Neural cell (in vitro differentiated cells): Measurements from ENCODE around the gene SYT4. TPM values are rescaled to one million over a fixed set of nuclear protein-coding genes. Genes with fewer than 3 reads are reported as not detected.

Experiments used
- H2AFZ ChIP-seq: fragments of 200-600, 300-800 bp; sonication (generic), shearing (Covaris generic); 2 replicates; pipeline ENCODE4 v1.6.0; 2014; ENCODE audit warnings: low read depth, mild to moderate bottlenecking, antibody characterized with exemption, low read length, moderate library complexity
- H3F3A ChIP-seq: fragments of 200-600 bp; shearing (Covaris generic); 2 replicates; pipeline ENCODE4 v1.6.1; 2016; ENCODE audit warnings: mild to moderate bottlenecking, moderate library complexity, mixed read lengths, antibody characterized with exemption, low read length; ENCODE audit not compliant: insufficient read depth, poor library complexity, severe bottlenecking
- H3K27ac ChIP-seq: fragments of 200-600, 300-800 bp; sonication (generic), shearing (Covaris generic); 2 replicates; pipeline ENCODE4 v1.5.1; 2014; ENCODE audit warnings: mild to moderate bottlenecking, low read length, moderate library complexity
- H3K27me3 ChIP-seq: fragments of 300-800, 200-600 bp; sonication (generic), shearing (Covaris generic); 2 replicates; pipeline ENCODE4 v1.6.0; 2014; ENCODE audit warnings: mild to moderate bottlenecking, low read depth, low read length, moderate library complexity; ENCODE audit not compliant: insufficient read depth
- H3K36me3 ChIP-seq: fragments of 300-800, 200-600 bp; sonication (generic), shearing (Covaris generic); 2 replicates; pipeline ENCODE4 v1.5.1; 2014; ENCODE audit warnings: mild to moderate bottlenecking, antibody characterized with exemption, low read length, moderate library complexity; ENCODE audit not compliant: insufficient read depth
- H3K4me2 ChIP-seq: fragments of 300-800, 200-600 bp; sonication (generic), shearing (Covaris generic); 2 replicates; pipeline ENCODE4 v1.6.0; 2014; ENCODE audit warnings: mild to moderate bottlenecking, low read length
- H3K4me3 ChIP-seq: fragments of 300-800, 200-600 bp; sonication (generic), shearing (Covaris generic); 2 replicates; pipeline ENCODE4 v1.5.1; 2014; ENCODE audit warnings: mild to moderate bottlenecking, low read length, moderate library complexity
- H3K79me2 ChIP-seq: fragments of 200-600 bp; shearing (Covaris generic); replicated peaks from 2 replicates; pipeline ENCODE4 v1.6.0; 2014; ENCODE audit warnings: mild to moderate bottlenecking, low read length, moderate library complexity; ENCODE audit not compliant: insufficient read depth
- H3K9ac ChIP-seq: fragments of 300-800, 200-600 bp; sonication (generic), shearing (Covaris generic); 2 replicates; pipeline ENCODE4 v1.6.1; 2016; ENCODE audit warnings: mild to moderate bottlenecking, low read length, mixed read lengths
- H3K9me2 ChIP-seq: fragments of 200-600 bp; shearing (Covaris generic); 2 replicates; pipeline ENCODE4 v1.6.1; 2016; ENCODE audit warnings: mild to moderate bottlenecking, low read length, mixed read lengths; ENCODE audit not compliant: insufficient read depth
- H3K9me3 ChIP-seq: fragments of 200-600, 300-800 bp; sonication (generic), shearing (Covaris generic); 2 replicates; pipeline ENCODE4 v1.6.1; 2016; ENCODE audit warnings: mild to moderate bottlenecking, mixed run types, low read length, moderate library complexity, mixed read lengths
- H4K20me1 ChIP-seq: fragments of 200-600 bp; shearing (Covaris generic); 2 replicates; pipeline ENCODE4 v1.6.1; 2016; ENCODE audit warnings: mild to moderate bottlenecking, mixed run types; ENCODE audit not compliant: insufficient read depth
- EP300 ChIP-seq: fragments of 450-650 bp; conservative IDR thresholded peaks from 2 replicates; pipeline ENCODE4 v1.6.1; 2014; ENCODE audit warnings: antibody characterized with exemption, mild to moderate bottlenecking, moderate library complexity; ENCODE audit not compliant: poor library complexity, severe bottlenecking
- EZH2 ChIP-seq: fragments of 200-600, 300-800 bp; shearing (Covaris generic), sonication (generic); IDR thresholded peaks from 2 replicates; pipeline ENCODE4 v1.6.1; 2014; ENCODE audit warnings: antibody characterized with exemption, low read length, borderline replicate concordance, mild to moderate bottlenecking; ENCODE audit not compliant: insufficient read depth, poor library complexity, severe bottlenecking
- POLR2AphosphoS5 ChIP-seq: IDR thresholded peaks from 2 replicates; pipeline ENCODE4 v1.6.1; 2012
- RAD21 ChIP-seq: fragments of 450-650 bp; conservative IDR thresholded peaks from 2 replicates; pipeline ENCODE4 v1.6.1; 2014; ENCODE audit warnings: antibody characterized with exemption, mild to moderate bottlenecking, moderate library complexity
- SMC3 ChIP-seq: fragments of 450-650 bp; conservative IDR thresholded peaks from 2 replicates; pipeline ENCODE4 v1.6.1; 2014; ENCODE audit warnings: antibody characterized with exemption, mild to moderate bottlenecking, moderate library complexity; ENCODE audit not compliant: poor library complexity
- TAF1 ChIP-seq: IDR thresholded peaks from 2 replicates; pipeline ENCODE4 v1.6.1; 2012; ENCODE audit warnings: low read depth
- polyA plus RNA-seq: library from polyadenylated mRNA; depleted of rRNA; stranded (reverse); fragments of >200 nt; gene quantifications from 2 replicates; pipeline ENCODE4 v1.2.3, GENCODE V29; 2014
- TF ChIP-seq, protein P1 (sequence below): IDR thresholded peaks from 2 replicates; pipeline ENCODE4 v1.6.1; 2012; ENCODE audit warnings: borderline replicate concordance
- TF ChIP-seq, protein P2 (sequence below): fragments of 450-650 bp; IDR thresholded peaks from 2 replicates; pipeline ENCODE4 v1.5.1; 2014; ENCODE audit warnings: antibody characterized with exemption, mild to moderate bottlenecking, moderate library complexity; ENCODE audit not compliant: poor library complexity, severe bottlenecking

Gene SYT4
- polyA plus RNA-seq, 1 donor from 2014 or later, result 167 TPM

DNA sequence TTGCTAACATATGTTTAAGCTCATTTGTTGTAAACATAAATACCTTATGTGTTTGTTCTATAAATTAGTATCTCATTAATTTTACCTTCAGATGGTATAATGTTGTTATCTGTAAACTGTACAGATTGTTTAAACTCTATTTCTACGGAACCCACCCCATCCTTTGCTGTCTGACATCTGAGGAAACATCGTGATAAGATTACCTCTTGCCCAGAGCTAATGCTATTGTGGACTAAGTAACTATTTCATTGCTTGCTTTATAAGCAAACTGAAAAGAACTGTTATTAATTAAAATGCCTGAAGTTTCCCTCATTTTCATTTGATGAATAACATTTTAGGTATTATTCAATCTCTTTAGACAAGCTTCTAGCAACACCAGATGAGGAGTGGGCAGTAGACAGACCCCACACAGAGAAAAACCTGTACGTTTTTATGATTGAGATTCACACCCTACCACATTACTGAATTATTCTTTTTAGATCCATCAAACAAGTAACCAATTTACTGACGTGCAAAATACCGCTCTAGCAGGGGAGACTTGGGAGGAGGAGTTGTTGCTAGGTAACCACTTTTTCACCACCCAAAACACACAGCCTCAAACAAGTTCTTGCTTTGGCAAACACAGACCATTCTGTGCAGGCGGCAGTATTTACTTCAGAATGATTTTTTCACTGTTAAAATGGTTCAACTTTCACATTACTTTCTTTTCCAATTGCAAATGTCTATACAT lies 1.9 kb upstream of the SYT4 start:
- H4K20me1 ChIP-seq, result no peaks in the 10 kb centered on the region
- H3K27ac ChIP-seq, result no peak overlapping the region
- no peaks in the 10 kb centered on the region for H3K27me3 ChIP-seq
- peak overlapping the region; percentile 1 for H3K9ac ChIP-seq
- peak overlapping the region; percentile 65 for H3K4me3 ChIP-seq
- H3K4me2 ChIP-seq, result peak overlapping the region; percentile 9
- no peaks in the 10 kb centered on the region for H3F3A ChIP-seq
- H2AFZ ChIP-seq, result no peak overlapping the region
- H3K36me3 ChIP-seq, result no peaks in the 10 kb centered on the region
- no peak for TF ChIP-seq TAF1
- TF ChIP-seq, protein P1, sequence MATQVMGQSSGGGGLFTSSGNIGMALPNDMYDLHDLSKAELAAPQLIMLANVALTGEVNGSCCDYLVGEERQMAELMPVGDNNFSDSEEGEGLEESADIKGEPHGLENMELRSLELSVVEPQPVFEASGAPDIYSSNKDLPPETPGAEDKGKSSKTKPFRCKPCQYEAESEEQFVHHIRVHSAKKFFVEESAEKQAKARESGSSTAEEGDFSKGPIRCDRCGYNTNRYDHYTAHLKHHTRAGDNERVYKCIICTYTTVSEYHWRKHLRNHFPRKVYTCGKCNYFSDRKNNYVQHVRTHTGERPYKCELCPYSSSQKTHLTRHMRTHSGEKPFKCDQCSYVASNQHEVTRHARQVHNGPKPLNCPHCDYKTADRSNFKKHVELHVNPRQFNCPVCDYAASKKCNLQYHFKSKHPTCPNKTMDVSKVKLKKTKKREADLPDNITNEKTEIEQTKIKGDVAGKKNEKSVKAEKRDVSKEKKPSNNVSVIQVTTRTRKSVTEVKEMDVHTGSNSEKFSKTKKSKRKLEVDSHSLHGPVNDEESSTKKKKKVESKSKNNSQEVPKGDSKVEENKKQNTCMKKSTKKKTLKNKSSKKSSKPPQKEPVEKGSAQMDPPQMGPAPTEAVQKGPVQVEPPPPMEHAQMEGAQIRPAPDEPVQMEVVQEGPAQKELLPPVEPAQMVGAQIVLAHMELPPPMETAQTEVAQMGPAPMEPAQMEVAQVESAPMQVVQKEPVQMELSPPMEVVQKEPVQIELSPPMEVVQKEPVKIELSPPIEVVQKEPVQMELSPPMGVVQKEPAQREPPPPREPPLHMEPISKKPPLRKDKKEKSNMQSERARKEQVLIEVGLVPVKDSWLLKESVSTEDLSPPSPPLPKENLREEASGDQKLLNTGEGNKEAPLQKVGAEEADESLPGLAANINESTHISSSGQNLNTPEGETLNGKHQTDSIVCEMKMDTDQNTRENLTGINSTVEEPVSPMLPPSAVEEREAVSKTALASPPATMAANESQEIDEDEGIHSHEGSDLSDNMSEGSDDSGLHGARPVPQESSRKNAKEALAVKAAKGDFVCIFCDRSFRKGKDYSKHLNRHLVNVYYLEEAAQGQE, result no peak
- no peak for TF ChIP-seq RAD21
- no peak for TF ChIP-seq EZH2
- TF ChIP-seq EP300, result no peak
- TF ChIP-seq, protein P2, sequence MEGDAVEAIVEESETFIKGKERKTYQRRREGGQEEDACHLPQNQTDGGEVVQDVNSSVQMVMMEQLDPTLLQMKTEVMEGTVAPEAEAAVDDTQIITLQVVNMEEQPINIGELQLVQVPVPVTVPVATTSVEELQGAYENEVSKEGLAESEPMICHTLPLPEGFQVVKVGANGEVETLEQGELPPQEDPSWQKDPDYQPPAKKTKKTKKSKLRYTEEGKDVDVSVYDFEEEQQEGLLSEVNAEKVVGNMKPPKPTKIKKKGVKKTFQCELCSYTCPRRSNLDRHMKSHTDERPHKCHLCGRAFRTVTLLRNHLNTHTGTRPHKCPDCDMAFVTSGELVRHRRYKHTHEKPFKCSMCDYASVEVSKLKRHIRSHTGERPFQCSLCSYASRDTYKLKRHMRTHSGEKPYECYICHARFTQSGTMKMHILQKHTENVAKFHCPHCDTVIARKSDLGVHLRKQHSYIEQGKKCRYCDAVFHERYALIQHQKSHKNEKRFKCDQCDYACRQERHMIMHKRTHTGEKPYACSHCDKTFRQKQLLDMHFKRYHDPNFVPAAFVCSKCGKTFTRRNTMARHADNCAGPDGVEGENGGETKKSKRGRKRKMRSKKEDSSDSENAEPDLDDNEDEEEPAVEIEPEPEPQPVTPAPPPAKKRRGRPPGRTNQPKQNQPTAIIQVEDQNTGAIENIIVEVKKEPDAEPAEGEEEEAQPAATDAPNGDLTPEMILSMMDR, result peak; percentile 14
- no peaks in the 10 kb centered on the region for H3K9me3 ChIP-seq
- no peaks in the 10 kb centered on the region for H3K9me2 ChIP-seq
- peaks cover 15% of the 10 kb centered on the region for H3K79me2 ChIP-seq

DNA sequence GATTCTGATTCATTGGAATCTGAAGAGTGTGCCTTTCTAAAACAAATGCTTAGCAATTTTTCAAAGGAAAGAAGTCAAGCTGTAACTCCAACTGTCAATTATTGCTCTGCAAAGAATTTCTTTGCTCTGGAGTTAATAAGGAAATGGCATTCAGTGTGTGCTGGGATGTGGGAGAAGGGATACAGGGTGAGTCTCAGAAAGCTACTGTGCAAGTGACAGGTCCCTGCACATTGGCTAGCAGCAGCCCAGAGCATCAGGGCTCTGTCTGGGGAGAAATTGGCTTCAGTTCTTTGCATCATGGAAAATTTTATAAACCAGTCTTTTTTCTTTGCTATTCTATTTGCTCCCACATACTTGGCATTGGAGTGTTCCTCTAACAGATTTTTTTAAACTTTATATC lies 1.1 kb upstream of the SYT4 start:
- Histone ChIP-seq H3F3A (no peaks in the 10 kb centered on the region), H3K9me2 (no peaks in the 10 kb centered on the region), H3K9me3 (no peaks in the 10 kb centered on the region), H3K4me2 (peak overlapping the region; percentile 1), H3K36me3 (no peaks in the 10 kb centered on the region), H3K9ac (peak overlapping the region; percentile 65), H3K27me3 (no peaks in the 10 kb centered on the region), H2AFZ (no peak overlapping the region), H3K79me2 (peaks cover 23% of the 10 kb centered on the region), H3K4me3 (peak overlapping the region; percentile 65), H3K27ac (peak overlapping the region; percentile 62), H4K20me1 (no peaks in the 10 kb centered on the region)
- TF ChIP-seq, protein P1, result peak; percentile 64
- TF ChIP-seq EP300, result peak; percentile 21
- TF ChIP-seq RAD21, result no peak
- peak; percentile 27 for TF ChIP-seq POLR2AphosphoS5
- TF ChIP-seq TAF1, result no peak
- no peak for TF ChIP-seq SMC3
- TF ChIP-seq EZH2, result no peak
- TF ChIP-seq, protein P2, result no peak
